NCI-H2196 (cell line): ENCODE results near the gene STYK1.
"Not testable (repeated sequence)": the region's sequence is repeated elsewhere in the genome, so short reads cannot be mapped to it uniquely, and the experiment has no call there.

Experiments
- DNase-seq: peaks from one replicate; lab custom pipeline; 2025; ENCODE audit not compliant: unreplicated experiment; lab: John Stamatoyannopoulos, UW

STYK1 gene

GRCh38 chr12:10623131-10623530, 50.7 kb downstream of the STYK1 start:
- DNase-seq, result no peak

- no peak for DNase-seq
Measured at GRCh38 chr12:10621278-10621677, 52.6 kb downstream of the STYK1 start.

GRCh38 chr12:10620078-10620779, 53.6 kb downstream of the STYK1 start:
- DNase-seq, result no peak

DNA sequence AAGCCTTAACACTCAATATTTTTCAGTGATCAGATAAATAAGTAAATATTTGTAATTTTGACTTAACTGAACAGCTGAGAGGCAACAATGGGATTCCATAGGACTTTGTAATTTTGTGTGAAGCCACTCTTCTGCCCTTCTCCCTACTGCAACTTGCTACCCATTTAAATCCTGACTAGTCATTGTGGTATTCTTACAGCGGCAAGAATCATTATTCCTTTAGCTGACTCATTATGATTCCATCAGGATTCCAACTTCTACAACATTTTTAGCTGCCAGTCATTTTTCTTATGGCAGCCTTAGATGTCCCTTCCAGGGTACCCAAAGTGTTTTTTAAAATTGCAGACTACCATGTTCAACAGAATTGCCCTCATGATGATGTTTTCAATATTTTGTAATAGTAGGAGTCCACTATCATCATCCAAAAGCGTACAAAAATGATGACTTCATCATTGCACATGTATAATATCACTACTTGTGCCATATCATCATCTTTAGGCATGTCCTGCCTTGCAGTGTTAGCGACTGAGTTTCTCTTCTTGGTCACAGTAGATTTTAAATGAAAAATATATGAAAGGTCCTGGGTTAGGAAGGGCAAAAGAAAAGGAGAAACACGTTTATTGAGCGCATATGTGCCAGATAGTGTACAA, 55.4 kb downstream of the STYK1 start:
- DNase-seq, result no peak

DNA sequence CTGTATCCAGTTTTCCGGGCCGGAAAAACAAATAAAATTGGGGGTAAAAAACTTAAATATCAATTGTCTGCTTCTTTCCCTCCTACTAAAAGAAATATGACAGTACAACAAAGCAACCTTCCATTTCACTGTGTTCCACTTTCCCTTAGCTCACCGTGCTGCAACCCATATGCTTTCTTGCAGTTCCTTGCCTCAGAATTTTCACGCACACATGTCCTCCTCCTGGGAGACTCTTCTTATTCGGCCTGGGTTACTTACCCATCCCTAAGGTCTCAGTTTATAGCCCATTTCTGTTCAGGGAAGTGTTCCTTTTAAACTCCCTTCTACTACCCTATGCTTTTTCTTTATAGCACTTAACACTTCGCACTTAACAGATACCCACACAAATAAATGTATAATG, 56.0 kb downstream of the STYK1 start:
- no peak for DNase-seq

DNA sequence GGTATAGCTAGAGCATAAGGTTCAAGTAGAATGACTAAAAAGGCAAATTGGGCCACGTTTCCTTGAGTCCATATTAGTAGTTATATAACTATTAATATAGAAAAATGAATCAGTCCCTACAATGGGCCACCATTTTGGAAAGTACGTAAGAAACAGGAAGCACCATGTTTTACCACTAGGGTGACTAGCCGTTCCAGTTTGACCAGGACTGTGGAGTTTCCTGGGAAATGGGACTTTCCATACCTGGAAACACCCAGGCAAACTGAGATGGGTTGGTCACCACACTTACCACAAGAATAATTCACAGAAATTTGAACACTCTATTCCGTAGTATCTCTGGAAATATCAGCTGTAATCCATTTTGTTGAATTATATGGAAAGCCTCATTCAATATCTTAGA, 58.3 kb downstream of the STYK1 start:
- DNase-seq, result no peak

- DNase-seq, result no peak
Measured at GRCh38 chr12:10614056-10614370, 59.8 kb downstream of the STYK1 start.

DNA sequence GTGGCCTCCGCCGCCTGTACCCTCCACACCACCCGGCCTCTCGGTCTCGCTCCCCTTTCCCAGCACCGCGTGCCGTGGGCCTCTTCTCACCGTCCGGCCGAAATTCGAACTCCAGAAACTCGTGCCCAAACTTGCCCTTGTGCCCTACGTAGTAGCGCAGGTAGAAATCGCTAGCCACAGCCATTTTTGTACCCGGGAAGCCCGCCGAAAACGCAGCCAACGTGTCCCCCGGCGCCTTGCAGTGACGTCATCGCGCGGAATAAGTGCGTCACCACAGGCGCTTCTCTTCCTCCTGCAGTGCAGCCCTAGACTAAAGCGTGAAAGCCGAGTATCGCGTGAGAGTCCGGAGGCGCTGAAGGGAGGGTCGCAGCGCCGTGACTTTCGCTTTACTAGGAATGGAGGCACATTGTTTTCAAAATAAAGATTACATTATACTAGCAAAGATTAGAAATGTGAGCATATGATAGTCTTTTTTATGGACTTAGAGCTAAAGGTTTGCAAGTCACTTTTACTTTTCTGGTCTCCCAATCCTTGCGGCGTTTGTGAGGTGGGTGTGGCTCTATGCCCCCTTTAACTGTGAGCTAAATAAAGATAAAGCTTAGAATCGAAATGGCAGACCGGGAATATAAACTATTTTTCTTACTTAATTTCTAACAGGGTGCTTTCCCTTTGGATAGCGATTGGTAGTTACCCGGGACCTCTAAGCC, 60.4 kb downstream of the STYK1 start, which contains the start of gene MAGOHB:
Gene MAGOHB (minus strand): TSS at position 261 of the 707 bp plus-strand sequence. CDS start 77 bp downstream, at position 184.
- peak; percentile 88 for DNase-seq

DNA sequence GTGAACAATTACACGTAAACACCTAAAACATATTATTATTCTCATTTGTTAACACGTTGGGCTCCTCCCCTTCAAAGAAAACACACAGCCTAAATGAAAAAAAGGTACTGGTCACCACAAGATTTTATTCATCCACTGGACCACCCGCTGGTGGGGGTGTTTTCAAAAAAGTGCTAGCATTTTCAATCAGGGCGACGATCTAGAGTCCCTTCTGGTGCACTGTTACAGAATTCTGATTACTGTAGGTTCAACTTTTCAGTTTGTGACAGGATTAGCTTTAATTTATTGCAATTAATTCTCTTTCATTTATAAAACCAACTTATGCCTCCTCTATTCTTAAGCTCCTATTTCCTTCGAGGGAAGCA, 60.9 kb downstream of the STYK1 start:
- DNase-seq, result no peak

DNA sequence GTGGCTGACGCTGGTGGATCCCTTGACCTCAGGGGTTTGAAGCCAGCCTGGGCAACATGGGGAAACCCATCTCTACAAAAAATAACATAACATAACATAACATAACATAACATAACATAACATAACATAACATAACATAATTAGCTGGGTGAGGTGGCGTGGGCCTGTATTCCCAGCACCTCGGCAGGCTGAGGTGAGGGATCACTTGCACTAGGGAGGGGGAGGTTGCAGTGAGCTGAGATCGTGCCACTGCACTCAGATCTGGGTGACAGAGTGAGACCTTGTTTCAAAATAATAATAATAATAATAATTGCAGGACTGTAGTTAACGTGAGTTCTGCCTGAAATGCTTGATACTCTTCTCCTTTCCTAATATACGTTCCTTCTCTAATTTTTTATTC, 61.7 kb downstream of the STYK1 start:
- no peak for DNase-seq

GRCh38 chr12:10611258-10611657, 62.6 kb downstream of the STYK1 start:
- DNase-seq, result not testable (repeated sequence)

GRCh38 chr12:10610188-10610587, 63.7 kb downstream of the STYK1 start:
- DNase-seq, result no peak

DNA sequence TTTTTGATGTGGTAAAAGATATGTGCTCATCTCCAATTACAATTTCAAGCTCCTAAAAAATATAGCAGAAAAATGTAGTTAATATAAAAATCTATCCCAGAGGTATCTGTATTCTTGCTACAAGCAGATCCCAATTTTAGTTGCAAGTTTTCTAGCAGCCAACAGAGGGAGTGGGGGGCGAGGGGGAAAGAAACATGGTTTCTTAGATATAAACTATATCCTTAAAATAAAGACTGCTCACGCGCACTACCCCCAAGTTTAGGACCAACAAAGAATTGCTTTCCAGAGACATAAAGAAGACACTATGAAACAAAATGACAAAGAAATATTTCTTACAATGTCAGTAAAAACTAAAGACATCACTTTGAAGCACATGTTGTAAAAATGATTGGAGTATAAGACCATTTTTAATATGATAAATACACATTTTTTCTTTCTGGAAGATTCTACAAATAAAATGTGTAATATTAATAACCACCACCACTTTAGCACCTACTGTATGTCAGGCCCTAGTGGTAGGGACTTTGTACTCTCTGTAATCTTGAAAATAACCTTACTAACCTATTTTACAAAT, 65.9 kb downstream of the STYK1 start:
- no peak for DNase-seq

GRCh38 chr12:10601860-10602259, 72.0 kb downstream of the STYK1 start:
- no peak for DNase-seq

DNA sequence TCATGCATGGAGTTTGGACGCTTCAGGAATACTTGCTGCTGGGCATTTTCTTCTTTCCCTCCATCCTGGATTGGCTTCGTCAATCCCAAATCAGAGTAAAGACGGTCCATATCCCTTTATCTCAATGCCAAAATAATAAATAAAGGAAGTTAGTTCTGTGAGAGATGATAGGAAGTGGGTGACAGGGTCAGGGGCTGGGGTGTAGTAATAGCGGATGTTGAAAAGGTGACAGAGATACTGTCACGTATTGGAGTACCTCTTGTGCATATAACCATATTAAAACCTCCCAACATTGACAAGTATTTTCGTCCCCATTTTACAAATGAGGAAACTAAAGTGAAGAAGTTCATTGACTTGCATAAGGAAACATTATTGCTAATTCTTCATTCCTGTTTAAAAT, 72.9 kb downstream of the STYK1 start:
- DNase-seq, result no peak

GRCh38 chr12:10595881-10596280, 78.0 kb downstream of the STYK1 start:
- no peak for DNase-seq

DNA sequence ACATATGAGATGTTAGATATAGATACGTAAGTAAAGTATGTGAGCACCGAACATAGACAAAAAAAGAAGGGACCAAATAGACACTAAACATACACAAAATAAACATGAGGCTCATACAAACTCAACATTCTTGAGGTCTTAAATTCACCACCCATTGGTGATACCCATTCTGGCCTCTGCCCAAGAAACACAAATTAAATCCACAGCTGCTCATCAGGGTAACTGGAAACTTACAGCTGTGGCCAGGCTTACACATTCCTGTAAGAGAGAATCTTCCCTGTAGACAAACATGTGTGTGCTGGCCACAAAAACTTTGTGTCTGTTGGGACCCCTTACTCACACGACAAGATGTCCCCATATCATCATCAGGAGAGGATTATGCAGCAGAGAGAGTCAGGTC, 82.9 kb downstream of the STYK1 start:
- DNase-seq, result no peak

GRCh38 chr12:10584415-10584814, 89.4 kb downstream of the STYK1 start:
- DNase-seq, result no peak

- DNase-seq, result no peak
Measured at GRCh38 chr12:10582704-10583103, 91.1 kb downstream of the STYK1 start.

- DNase-seq, result not testable (repeated sequence)
Measured at GRCh38 chr12:10582133-10582532, 91.7 kb downstream of the STYK1 start.

DNA sequence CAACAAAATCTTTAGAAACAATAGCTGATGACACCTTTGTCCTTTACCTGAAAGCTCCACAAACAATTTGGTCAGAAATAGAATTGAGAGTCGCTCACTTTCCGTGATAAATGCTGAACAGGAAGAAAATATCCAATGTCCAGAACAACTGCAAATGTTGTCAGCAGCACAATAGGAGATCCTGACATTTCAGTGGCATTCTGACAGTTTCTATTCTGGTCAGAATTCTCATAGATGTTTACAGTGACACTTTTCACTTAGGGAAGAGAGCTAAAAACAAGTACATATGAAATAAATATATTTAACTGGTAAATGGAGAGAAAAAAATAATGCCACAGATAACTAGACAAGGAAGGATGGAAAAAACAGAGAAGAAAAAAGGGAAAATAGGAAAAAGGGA, 99.5 kb downstream of the STYK1 start:
- DNase-seq, result no peak

- DNase-seq, result not testable (repeated sequence)
Measured at GRCh38 chr12:10572021-10572490, 101.8 kb downstream of the STYK1 start.
